ENCODE results near the gene EFCAB7. TPM values are rescaled to one million over a fixed set of nuclear protein-coding genes. Genes with fewer than 3 reads are reported as not detected.

Gene EFCAB7
- total and polyA plus RNA-seq, 10 donors: 2.9 to 8.2 (median 6.0) TPM

- H3K4me1 ChIP-seq: no peaks in the 10 kb centered on the region
- no peak overlapping the region for H3K4me3 ChIP-seq
- H3K9me3 ChIP-seq: no peaks in the 10 kb centered on the region
- H3K27me3 ChIP-seq (replicated peaks in 1 of 7): no peaks in the 10 kb centered on the region
- H3K36me3 ChIP-seq: peaks cover 0 to 5% (median 0%) of the 10 kb centered on the region in 6 donors
- no peak for DNase-seq
- WGBS, 5 donors: 93 to 99% (median 96%) methylated on average over 3 of the region's 3 CpGs
- no peak overlapping the region for H3K27ac ChIP-seq
- intact Hi-C loops (cut with DNase I; ENCODE audit: low total_unique reads): no loop called here
- TF ChIP-seq CTCF (IDR thresholded peaks at IDR 0.05 in 8 of 11, conservative IDR thresholded peaks at IDR 0.05 in 3 of 11) (no peak), POLR2AphosphoS5 (IDR thresholded peaks at IDR 0.05) (no peak), POLR2A (IDR thresholded peaks at IDR 0.05) (no peak)
Measured at GRCh38 chr1:63603810-63604209, 80.5 kb downstream of the EFCAB7 start.

- no peak for TF ChIP-seq CTCF (IDR thresholded peaks at IDR 0.05 in 8 of 11, conservative IDR thresholded peaks at IDR 0.05 in 3 of 11)
- TF ChIP-seq POLR2AphosphoS5 (IDR thresholded peaks at IDR 0.05): no peak
- no peak for TF ChIP-seq POLR2A (IDR thresholded peaks at IDR 0.05)
- Histone ChIP-seq H3K36me3 (no peaks in the 10 kb centered on the region), H3K4me3 (no peak overlapping the region), H3K27ac (no peak overlapping the region), H3K9me3 (no peaks in the 10 kb centered on the region), H3K27me3 (replicated peaks in 1 of 7) (no peaks in the 10 kb centered on the region), H3K4me1 (peaks cover 0 to 3% (median 0%) of the 10 kb centered on the region in 6 donors)
- 92 to 98% (median 95%) methylated on average over 7 of the region's 7 CpGs for WGBS, 5 donors
- no peak for DNase-seq
- intact Hi-C loops (cut with DNase I; ENCODE audit: low total_unique reads): no loop called here
Measured at GRCh38 chr1:63607322-63607721, 84.0 kb downstream of the EFCAB7 start.

GRCh38 chr1:63611231-63611630 is 87.9 kb downstream of the EFCAB7 start:
- 61 to 72% (median 65%) methylated on average over 3 of the region's 3 CpGs for WGBS, 5 donors
- intact Hi-C loops (cut with DNase I; ENCODE audit: low total_unique reads): no loop called here
- TF ChIP-seq POLR2A (IDR thresholded peaks at IDR 0.05): no peak
- no peak for TF ChIP-seq POLR2AphosphoS5 (IDR thresholded peaks at IDR 0.05)
- no peak for TF ChIP-seq CTCF (IDR thresholded peaks at IDR 0.05 in 8 of 11, conservative IDR thresholded peaks at IDR 0.05 in 3 of 11)

GRCh38 chr1:63612564-63612963 is 89.2 kb downstream of the EFCAB7 start:
- WGBS, 5 donors: 67 to 91% (median 82%) methylated on average over 4 of the region's 4 CpGs
- DNase-seq: no peak
- H3K27ac ChIP-seq: no peak overlapping the region
- intact Hi-C loops (cut with DNase I; ENCODE audit: low total_unique reads): no loop called here
- no peaks in the 10 kb centered on the region for H3K27me3 ChIP-seq (replicated peaks in 1 of 7)
- no peak overlapping the region for H3K4me3 ChIP-seq
- no peak for TF ChIP-seq POLR2AphosphoS5 (IDR thresholded peaks at IDR 0.05)
- no peak for TF ChIP-seq POLR2A (IDR thresholded peaks at IDR 0.05)
- TF ChIP-seq CTCF (IDR thresholded peaks at IDR 0.05 in 8 of 11, conservative IDR thresholded peaks at IDR 0.05 in 3 of 11): no peak
- peaks cover 0 to 18% (median 8%) of the 10 kb centered on the region in 6 donors for H3K4me1 ChIP-seq
- H3K9me3 ChIP-seq: no peaks in the 10 kb centered on the region
- no peaks in the 10 kb centered on the region for H3K36me3 ChIP-seq

More at GRCh38 chr1:63611231-63611630, 87.9 kb downstream of the EFCAB7 start:
- no peaks in the 10 kb centered on the region for H3K27me3 ChIP-seq (replicated peaks in 1 of 7)
- peaks cover 0 to 17% (median 7%) of the 10 kb centered on the region in 6 donors for H3K4me1 ChIP-seq
- no peak for DNase-seq
- H3K36me3 ChIP-seq: no peaks in the 10 kb centered on the region
- H3K9me3 ChIP-seq: no peaks in the 10 kb centered on the region
- H3K27ac ChIP-seq: no peak overlapping the region
- H3K4me3 ChIP-seq: no peak overlapping the region
